Fibroblast of peridontal ligament (primary cell): ENCODE measurements around the gene NID1.
A peak's percentile ranks its signal among the peaks of the same experiment; 100 is the strongest.
"Not testable (repeated sequence)": the region's sequence is repeated elsewhere in the genome, so short reads cannot be mapped to it uniquely, and the experiment has no call there.

Source experiments
- DNase-seq: peaks from one replicate; pipeline ENCODE4 v3.0.0-alpha.2; 2010; ENCODE audit errors: extremely low read depth

The NID1 gene

GRCh38 chr1:236024641-236025040, 40.2 kb downstream of the NID1 start:
- DNase-seq = peak; percentile 68

GRCh38 chr1:236023926-236024565, 40.8 kb downstream of the NID1 start:
- DNase-seq = no peak

GRCh38 chr1:236021424-236022135, 43.3 kb downstream of the NID1 start:
- peak; percentile 92 for DNase-seq

GRCh38 chr1:236020359-236021219, 44.3 kb downstream of the NID1 start:
- peak; percentile 52 for DNase-seq

DNA sequence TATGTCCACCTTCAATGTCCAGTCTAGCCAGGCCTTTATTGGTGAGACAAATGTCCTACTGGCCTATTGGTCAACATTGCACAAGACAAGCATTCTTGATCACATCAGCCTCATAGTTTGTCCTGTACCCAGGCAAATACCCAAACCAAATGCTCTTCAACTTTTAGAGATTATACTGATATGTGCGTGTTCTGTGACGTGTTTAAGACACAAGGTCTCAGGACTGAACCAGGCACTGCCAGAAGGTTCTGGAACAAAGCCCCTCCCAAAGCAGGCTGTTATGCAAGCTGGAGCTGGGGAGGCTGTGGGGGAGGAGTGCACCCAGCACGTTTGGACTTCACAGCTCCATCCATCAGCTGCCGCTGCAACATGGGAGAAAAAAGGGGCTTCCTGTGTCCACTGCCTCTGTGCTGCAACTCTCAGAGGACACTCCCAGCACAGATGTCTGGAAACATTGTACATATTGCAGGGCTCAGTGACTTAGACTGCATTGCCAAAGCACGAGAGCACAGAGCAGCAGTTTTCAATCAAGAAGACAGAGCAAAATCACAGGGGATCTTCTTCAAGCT, 45.9 kb downstream of the NID1 start:
- peak; percentile 69 for DNase-seq

GRCh38 chr1:236016782-236017400, 48.0 kb downstream of the NID1 start:
- no peak for DNase-seq

- peak; percentile 65 for DNase-seq
Measured at GRCh38 chr1:236016083-236016482, 48.8 kb downstream of the NID1 start.

DNA sequence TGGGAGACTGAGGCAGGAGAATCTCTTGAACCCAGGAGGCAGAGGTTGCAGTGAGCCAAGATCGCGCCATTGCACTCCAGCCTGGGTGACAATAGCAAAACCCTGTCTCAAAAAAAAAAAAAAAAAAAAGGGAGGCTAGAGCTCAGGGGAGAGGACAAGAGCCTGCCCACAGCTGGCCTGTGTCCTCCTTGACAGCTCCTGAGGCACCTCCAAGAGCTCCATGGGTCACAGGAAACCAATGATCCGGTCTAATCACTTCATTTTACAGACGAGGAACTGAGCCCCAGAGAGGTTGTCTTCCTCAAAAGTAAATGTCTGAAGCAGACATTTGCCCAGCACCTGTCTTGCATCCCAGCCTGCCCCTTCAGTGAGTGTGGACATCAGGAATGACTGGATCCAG, 49.4 kb downstream of the NID1 start:
- no peak for DNase-seq

- no peak for DNase-seq
Measured at GRCh38 chr1:236013330-236013729, 51.6 kb downstream of the NID1 start.

GRCh38 chr1:236011641-236012040, 53.2 kb downstream of the NID1 start:
- no peak for DNase-seq

- DNase-seq = no peak
Measured at GRCh38 chr1:236010443-236010842, 54.4 kb downstream of the NID1 start.

GRCh38 chr1:236009857-236010256, 55.0 kb downstream of the NID1 start:
- DNase-seq = peak; percentile 77

- DNase-seq = peak; percentile 14
Measured at GRCh38 chr1:236009191-236009590, 55.7 kb downstream of the NID1 start.

GRCh38 chr1:236007781-236008180, 57.1 kb downstream of the NID1 start:
- DNase-seq = no peak

- DNase-seq = not testable (repeated sequence)
Measured at GRCh38 chr1:236003058-236003457, 61.8 kb downstream of the NID1 start.

DNA sequence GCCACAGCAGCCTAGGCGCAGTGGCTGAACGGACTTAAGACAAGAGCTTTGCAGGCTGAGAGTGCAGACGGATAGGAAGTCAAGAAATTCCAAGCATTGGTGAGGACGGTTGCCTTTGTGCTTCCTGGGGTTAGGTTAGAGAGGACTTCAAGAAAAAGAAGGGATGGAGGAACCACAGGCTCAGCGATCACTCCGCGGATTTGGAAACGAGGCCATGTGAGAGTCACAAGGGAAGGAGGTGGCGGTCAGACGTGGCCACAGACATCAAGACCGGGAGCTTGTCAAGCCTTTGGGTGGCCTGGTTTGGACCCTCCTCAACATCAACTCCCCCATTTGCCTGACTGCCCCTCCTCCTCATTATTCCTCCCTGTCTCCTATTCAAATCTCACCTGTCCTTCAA, 62.3 kb downstream of the NID1 start:
- DNase-seq = no peak

DNA sequence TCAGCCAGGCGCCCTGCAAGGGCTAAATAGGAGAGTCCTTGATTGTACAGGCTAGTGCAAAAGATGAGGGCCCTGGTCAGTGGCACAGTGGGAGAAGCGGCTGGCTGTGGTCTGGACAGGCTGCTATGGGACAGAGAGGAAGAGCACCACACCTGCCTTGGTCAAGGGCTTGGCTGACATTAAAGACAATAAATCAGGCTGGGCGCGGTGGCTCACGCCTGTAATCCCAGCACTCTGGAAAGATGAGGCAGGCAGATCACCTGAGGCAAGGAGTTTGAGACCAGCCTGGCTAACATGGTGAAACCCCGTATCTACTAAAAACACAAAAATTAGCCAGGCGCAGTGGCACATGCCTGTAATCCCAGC, 62.9 kb downstream of the NID1 start:
- DNase-seq = no peak

DNA sequence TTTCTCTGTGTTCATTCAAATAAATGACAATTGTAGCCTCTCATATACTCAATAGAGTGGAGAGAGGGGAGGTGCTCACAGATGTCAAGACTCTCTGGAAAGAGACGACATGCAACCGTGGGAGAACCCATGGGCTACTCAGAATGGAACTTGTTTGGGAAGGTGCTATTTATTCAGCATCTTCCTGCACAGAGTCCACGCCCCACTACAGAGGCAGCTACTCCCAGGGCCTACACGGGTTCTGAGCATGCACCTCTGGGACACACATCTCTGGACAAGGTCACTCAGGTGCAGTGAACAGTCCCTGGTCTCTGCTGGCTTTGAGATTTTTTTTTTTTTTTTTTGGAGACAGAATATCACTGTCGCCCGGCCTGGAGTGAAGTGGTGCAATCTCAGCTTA, 64.1 kb downstream of the NID1 start:
- DNase-seq = no peak

- peak; percentile 72 for DNase-seq
Measured at GRCh38 chr1:235999259-235999925, 65.5 kb downstream of the NID1 start.

GRCh38 chr1:235998812-235999211, 66.1 kb downstream of the NID1 start:
- DNase-seq = no peak

GRCh38 chr1:235997931-235998330, 67.0 kb downstream of the NID1 start:
- DNase-seq = no peak
